Duodenal mucosa (tissue), 2 donors: ENCODE results near the gene UNCX.
"Not testable (repeated sequence)": the region's sequence is repeated elsewhere in the genome, so short reads cannot be mapped to it uniquely, and the experiment has no call there.

ENCODE experiments used
- H3K27ac ChIP-seq: one replicate; pipeline ENCODE4 v1.7.0; 2013; ENCODE audit warnings: low read depth, low read length
- H3K27me3 ChIP-seq, 2 donors: one replicate each; pipeline ENCODE4 v1.7.0; 2013; ENCODE audit warnings: low read length in 2 of 2, control low read depth in 1 of 2; ENCODE audit not compliant: insufficient read depth in 2 of 2, control insufficient read depth in 1 of 2
- H3K36me3 ChIP-seq, 2 donors: one replicate each; pipeline ENCODE4 v1.7.0; 2013; ENCODE audit warnings: low read length in 2 of 2, control low read depth in 1 of 2; ENCODE audit not compliant: insufficient read depth in 2 of 2, control insufficient read depth in 1 of 2
- H3K4me1 ChIP-seq, 2 donors: one replicate each; pipeline ENCODE4 v1.7.0; 2013; ENCODE audit warnings: low read length in 2 of 2, control low read depth in 1 of 2; ENCODE audit not compliant: insufficient read depth in 2 of 2, control insufficient read depth in 1 of 2
- H3K4me3 ChIP-seq, 2 donors: one replicate each; pipeline ENCODE4 v1.7.0; 2013; ENCODE audit warnings: low read length in 2 of 2, low read depth in 1 of 2
- H3K9ac ChIP-seq, 2 donors: one replicate each; pipeline ENCODE4 v1.7.0; 2013; ENCODE audit warnings: low read length in 2 of 2, low read depth in 1 of 2
- H3K9me3 ChIP-seq, 2 donors: one replicate each; pipeline ENCODE4 v1.7.0; 2013; ENCODE audit warnings: low read length in 2 of 2, control low read depth in 1 of 2; ENCODE audit not compliant: control insufficient read depth in 1 of 2

The UNCX gene

DNA sequence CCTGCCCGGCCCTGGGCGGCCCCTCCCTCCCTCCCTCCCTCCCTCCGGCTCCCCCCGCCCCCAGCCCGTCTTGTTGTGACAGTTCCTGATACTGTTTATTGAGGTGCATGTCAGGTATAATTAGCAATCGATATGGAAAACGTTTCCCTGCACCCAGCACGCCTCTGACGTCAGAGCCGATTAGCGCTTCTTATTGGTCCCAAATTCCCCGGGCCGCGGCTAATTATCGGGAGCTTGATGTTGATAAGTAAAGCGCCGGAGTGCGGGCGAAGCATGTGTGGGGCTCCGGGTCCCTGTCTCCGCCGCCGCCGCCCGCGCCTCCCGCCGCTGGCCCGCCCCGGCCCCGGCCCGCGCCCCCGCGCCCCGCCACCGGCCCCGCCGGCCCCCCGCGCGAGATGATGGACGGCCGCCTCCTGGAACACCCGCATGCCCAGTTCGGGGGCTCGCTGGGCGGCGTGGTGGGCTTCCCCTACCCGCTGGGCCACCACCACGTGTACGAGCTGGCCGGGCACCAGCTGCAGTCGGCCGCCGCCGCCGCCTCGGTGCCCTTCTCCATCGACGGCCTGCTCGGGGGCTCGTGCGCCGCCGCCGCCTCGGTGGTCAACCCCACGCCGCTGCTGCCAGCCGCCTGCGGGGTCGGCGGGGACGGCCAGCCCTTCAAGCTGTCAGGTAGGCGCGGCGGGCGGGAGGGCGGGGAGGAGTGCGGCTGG lies at the start of gene UNCX:
TSS of gene UNCX (plus strand) at position 250 of the 710 bp plus-strand sequence. CDS start at position 396, 146 bp downstream.
- Histone ChIP-seq H3K9ac (no peak within 1 kb of the TSS), H3K36me3 (no peaks in the 10 kb centered on the region), H3K4me1 (no peaks in the 10 kb centered on the region), H3K27me3 (peaks cover 55 to 69% of the 10 kb centered on the region in 2 donors), H3K9me3 (no peaks in the 10 kb centered on the region), H3K4me3 (no peak within 1 kb of the TSS), H3K27ac (no peak within 1 kb of the TSS)

- Histone ChIP-seq H3K27ac (no peak overlapping the region), H3K4me3 (no peak overlapping the region), H3K27me3 (peaks cover 3 to 9% of the 10 kb centered on the region in 2 donors), H3K36me3 (no peaks in the 10 kb centered on the region), H3K4me1 (peaks cover 0 to 2% of the 10 kb centered on the region in 2 donors), H3K9me3 (no peaks in the 10 kb centered on the region), H3K9ac (no peak overlapping the region)
Observed at GRCh38 chr7:1187127-1187526, 45.5 kb upstream of the UNCX start.

GRCh38 chr7:1188720-1189294 lies 43.9 kb upstream of the UNCX start:
- Histone ChIP-seq H3K9me3 (no peaks in the 10 kb centered on the region), H3K36me3 (no peaks in the 10 kb centered on the region), H3K4me3 (no peak overlapping the region), H3K4me1 (no peaks in the 10 kb centered on the region), H3K9ac (no peak overlapping the region), H3K27ac (no peak overlapping the region), H3K27me3 (peaks cover 9 to 10% of the 10 kb centered on the region in 2 donors)

- H3K9ac ChIP-seq, result no peak overlapping the region
- no peak overlapping the region for H3K27ac ChIP-seq
- H3K36me3 ChIP-seq, result no peaks in the 10 kb centered on the region
- no peaks in the 10 kb centered on the region for H3K4me1 ChIP-seq
- H3K27me3 ChIP-seq, result peaks cover 14% of the 10 kb centered on the region in 2 donors
- H3K9me3 ChIP-seq, result no peaks in the 10 kb centered on the region
- no peak overlapping the region for H3K4me3 ChIP-seq
Observed at GRCh38 chr7:1189986-1190772, 42.5 kb upstream of the UNCX start.

DNA sequence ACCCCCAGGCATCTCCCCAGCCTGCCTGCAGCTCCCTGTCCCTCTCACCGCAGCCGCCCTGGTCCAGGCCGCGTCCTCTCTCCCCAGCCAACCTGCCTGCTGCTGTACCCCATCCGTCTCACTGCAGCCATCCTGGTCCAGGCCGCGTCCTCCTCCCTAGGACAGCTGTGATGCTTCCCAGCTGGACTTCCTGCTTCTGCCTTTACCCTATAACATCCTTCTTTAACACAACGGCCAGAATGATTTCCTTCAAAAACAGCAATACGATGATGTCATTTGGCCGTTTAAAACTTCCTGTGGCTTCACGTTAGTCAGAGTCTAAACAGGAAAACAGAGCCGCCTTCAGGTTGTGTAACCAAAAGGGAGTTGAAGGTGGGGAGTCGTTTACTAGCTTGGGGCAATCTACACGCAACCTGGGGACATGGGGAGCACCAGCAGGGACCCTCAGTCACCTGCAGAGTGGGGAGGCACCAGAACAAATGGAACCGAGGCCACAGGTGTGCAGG lies 40.4 kb upstream of the UNCX start:
- no peak overlapping the region for H3K27ac ChIP-seq
- peaks cover 11% of the 10 kb centered on the region in 2 donors for H3K27me3 ChIP-seq
- no peaks in the 10 kb centered on the region for H3K9me3 ChIP-seq
- H3K36me3 ChIP-seq, result no peaks in the 10 kb centered on the region
- no peak overlapping the region for H3K4me3 ChIP-seq
- no peaks in the 10 kb centered on the region for H3K4me1 ChIP-seq
- H3K9ac ChIP-seq, result no peak overlapping the region

DNA sequence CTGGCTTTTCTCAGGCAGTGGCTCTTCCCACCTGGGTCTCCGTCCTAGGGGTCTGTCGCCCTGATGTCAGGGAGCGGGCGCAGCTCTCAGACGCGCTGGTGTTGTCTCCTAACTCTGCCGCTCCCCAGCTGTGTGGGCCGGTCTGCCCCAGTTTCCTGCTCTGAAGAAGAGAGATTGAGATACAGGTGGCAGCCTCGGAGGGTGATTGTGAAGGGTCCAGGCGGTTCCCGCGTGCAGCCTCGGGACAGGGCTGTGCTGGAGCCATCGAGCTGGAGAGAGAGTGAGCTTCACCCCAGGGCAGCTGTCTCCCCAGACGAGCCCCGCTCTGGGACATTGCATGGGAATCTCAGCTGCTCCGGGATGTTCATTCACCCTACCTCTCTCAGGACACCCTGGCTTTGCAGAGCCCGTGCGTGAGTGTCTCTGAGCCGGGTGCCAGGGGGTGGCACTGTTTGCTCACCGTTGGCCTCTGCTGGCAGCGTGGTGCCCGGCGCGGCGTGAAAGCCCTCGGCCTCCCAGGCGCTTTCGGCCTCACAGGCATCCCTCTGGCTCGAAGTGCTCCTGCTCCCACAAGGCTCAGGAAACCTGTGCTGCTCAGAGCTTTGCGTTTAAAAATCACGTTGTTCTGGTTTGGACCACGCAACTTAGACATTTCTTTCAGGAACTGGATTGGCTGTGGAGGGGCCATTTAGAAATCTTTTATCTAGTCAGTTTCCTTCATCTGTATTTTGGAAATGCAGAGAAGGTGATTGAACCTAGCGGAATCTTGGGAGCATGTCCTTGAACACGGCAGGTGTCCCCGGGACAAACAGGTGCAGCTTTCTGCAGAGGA lies 38.9 kb upstream of the UNCX start:
- Histone ChIP-seq H3K9ac (no peak overlapping the region), H3K36me3 (no peaks in the 10 kb centered on the region), H3K27ac (no peak overlapping the region), H3K9me3 (no peaks in the 10 kb centered on the region), H3K4me1 (no peaks in the 10 kb centered on the region), H3K27me3 (peaks cover 11% of the 10 kb centered on the region in 2 donors), H3K4me3 (no peak overlapping the region)

DNA sequence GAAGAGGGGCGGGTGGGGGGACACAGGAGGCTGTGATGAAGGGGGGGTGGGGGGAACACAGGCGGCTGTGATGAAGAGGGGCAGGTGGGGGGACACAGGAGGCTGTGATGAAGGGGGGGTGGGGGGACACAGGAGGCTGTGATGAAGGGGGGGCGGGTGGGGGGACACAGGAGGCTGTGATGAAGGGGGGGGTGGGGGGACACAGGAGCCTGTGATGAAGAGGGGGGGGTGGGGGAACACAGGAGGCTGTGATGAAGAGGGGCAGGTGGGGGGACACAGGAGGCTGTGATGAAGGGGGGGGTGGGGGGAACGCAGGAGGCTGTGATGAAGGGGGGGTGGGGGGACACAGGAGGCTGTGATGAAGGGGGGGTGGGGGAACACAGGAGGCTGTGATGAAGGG lies 36.2 kb upstream of the UNCX start:
- not testable (repeated sequence) for H3K4me1 ChIP-seq, H3K9me3 ChIP-seq, H3K4me3 ChIP-seq, H3K36me3 ChIP-seq, H3K9ac ChIP-seq, H3K27ac ChIP-seq
- peaks cover 11% of the 10 kb centered on the region in 2 donors for H3K27me3 ChIP-seq

DNA sequence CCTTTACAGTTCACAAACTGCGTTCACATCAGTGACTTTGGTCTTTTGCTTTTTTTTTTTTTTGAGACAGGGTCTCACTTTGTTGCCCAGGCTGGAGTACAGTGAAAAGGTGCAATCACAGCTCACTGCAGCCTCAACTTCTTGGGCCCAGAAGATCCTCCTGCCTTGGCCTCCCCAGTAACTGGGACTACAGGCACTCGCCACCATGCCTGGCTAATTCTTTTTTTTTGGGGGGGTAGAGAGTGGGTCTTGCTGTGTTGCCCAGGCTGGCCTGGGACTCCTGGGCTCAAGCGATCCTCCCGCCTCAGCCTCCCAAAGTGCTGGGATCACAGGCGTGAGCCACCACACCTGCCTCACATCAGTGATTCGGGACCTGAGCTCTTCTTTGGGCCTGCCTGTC lies 35.7 kb upstream of the UNCX start:
- peaks cover 11% of the 10 kb centered on the region in 2 donors for H3K27me3 ChIP-seq

GRCh38 chr7:1197997-1198625 lies 34.6 kb upstream of the UNCX start:
- Histone ChIP-seq H3K27ac (no peak overlapping the region), H3K27me3 (peaks cover 11% of the 10 kb centered on the region in 2 donors), H3K4me1 (no peaks in the 10 kb centered on the region), H3K4me3 (no peak overlapping the region), H3K36me3 (no peaks in the 10 kb centered on the region), H3K9ac (no peak overlapping the region), H3K9me3 (no peaks in the 10 kb centered on the region)

More for the DNA sequence above, 35.7 kb upstream of the UNCX start:
- no peak overlapping the region for H3K9ac ChIP-seq
- no peaks in the 10 kb centered on the region for H3K36me3 ChIP-seq
- H3K9me3 ChIP-seq, result no peaks in the 10 kb centered on the region
- no peak overlapping the region for H3K4me3 ChIP-seq
- no peaks in the 10 kb centered on the region for H3K4me1 ChIP-seq
- H3K27ac ChIP-seq, result no peak overlapping the region
